Measurements from ENCODE around the gene DOCK11.

The DOCK11 gene

GRCh38 chrX:118551426-118551825 is 55.8 kb downstream of the DOCK11 start:
- in situ Hi-C loops (cut with HindIII; ENCODE audit: low pct_unique_long_range_greater_than_20kb, low sequenced_read_pairs): no loop called here
- no peak for TF ChIP-seq JUND (IDR thresholded peaks at IDR 0.05; ENCODE audit: low read depth)

GRCh38 chrX:118552121-118552900 is 56.7 kb downstream of the DOCK11 start:
- no peak for TF ChIP-seq JUND (IDR thresholded peaks at IDR 0.05; ENCODE audit: low read depth)

More at GRCh38 chrX:118551426-118551825, 55.8 kb downstream of the DOCK11 start:
- no peak for DNase-seq (ENCODE audit: low read depth in 1 of 2, low spot score in 1 of 2)

GRCh38 chrX:118553042-118553710 is 57.6 kb downstream of the DOCK11 start:
- in situ Hi-C loops (cut with HindIII; ENCODE audit: low pct_unique_long_range_greater_than_20kb, low sequenced_read_pairs): no loop called here
- no peak for DNase-seq (ENCODE audit: low read depth in 1 of 2, low spot score in 1 of 2)
- TF ChIP-seq JUND (IDR thresholded peaks at IDR 0.05; ENCODE audit: low read depth): no peak

More at GRCh38 chrX:118552121-118552900, 56.7 kb downstream of the DOCK11 start:
- DNase-seq (ENCODE audit: low read depth in 1 of 2, low spot score in 1 of 2): no peak
- in situ Hi-C loops (cut with HindIII; ENCODE audit: low pct_unique_long_range_greater_than_20kb, low sequenced_read_pairs): no loop called here

- no peak for TF ChIP-seq JUND (IDR thresholded peaks at IDR 0.05; ENCODE audit: low read depth)
- in situ Hi-C loops (cut with HindIII; ENCODE audit: low pct_unique_long_range_greater_than_20kb, low sequenced_read_pairs): no loop called here
- no peak for DNase-seq (ENCODE audit: low read depth in 1 of 2, low spot score in 1 of 2)
Observed at GRCh38 chrX:118554511-118554910, 58.9 kb downstream of the DOCK11 start.

GRCh38 chrX:118558926-118559325 is 63.3 kb downstream of the DOCK11 start:
- no peak for TF ChIP-seq JUND (IDR thresholded peaks at IDR 0.05; ENCODE audit: low read depth)
- no peak for DNase-seq (ENCODE audit: low read depth in 1 of 2, low spot score in 1 of 2)
- in situ Hi-C loops (cut with HindIII; ENCODE audit: low pct_unique_long_range_greater_than_20kb, low sequenced_read_pairs): no loop called here

GRCh38 chrX:118560489-118560888 is 64.9 kb downstream of the DOCK11 start:
- DNase-seq (ENCODE audit: low read depth in 1 of 2, low spot score in 1 of 2): no peak
- TF ChIP-seq JUND (IDR thresholded peaks at IDR 0.05; ENCODE audit: low read depth): no peak
- in situ Hi-C loops (cut with HindIII; ENCODE audit: low pct_unique_long_range_greater_than_20kb, low sequenced_read_pairs): no loop called here

GRCh38 chrX:118562582-118563164 is 67.1 kb downstream of the DOCK11 start:
- in situ Hi-C loops (cut with HindIII; ENCODE audit: low pct_unique_long_range_greater_than_20kb, low sequenced_read_pairs): no loop called here
- no peak for TF ChIP-seq JUND (IDR thresholded peaks at IDR 0.05; ENCODE audit: low read depth)
- no peak for DNase-seq (ENCODE audit: low read depth in 1 of 2, low spot score in 1 of 2)

GRCh38 chrX:118564498-118564897 is 68.9 kb downstream of the DOCK11 start:
- in situ Hi-C loops (cut with HindIII; ENCODE audit: low pct_unique_long_range_greater_than_20kb, low sequenced_read_pairs): no loop called here
- TF ChIP-seq JUND (IDR thresholded peaks at IDR 0.05; ENCODE audit: low read depth): no peak
- no peak for DNase-seq (ENCODE audit: low read depth in 1 of 2, low spot score in 1 of 2)

- DNase-seq (ENCODE audit: low read depth in 1 of 2, low spot score in 1 of 2): no peak
- no peak for TF ChIP-seq JUND (IDR thresholded peaks at IDR 0.05; ENCODE audit: low read depth)
- in situ Hi-C loops (cut with HindIII; ENCODE audit: low pct_unique_long_range_greater_than_20kb, low sequenced_read_pairs): no loop called here
Observed at GRCh38 chrX:118565853-118566252, 70.2 kb downstream of the DOCK11 start.

GRCh38 chrX:118566359-118566758 is 70.7 kb downstream of the DOCK11 start:
- DNase-seq (ENCODE audit: low read depth in 1 of 2, low spot score in 1 of 2): no peak
- in situ Hi-C loops (cut with HindIII; ENCODE audit: low pct_unique_long_range_greater_than_20kb, low sequenced_read_pairs): no loop called here
- TF ChIP-seq JUND (IDR thresholded peaks at IDR 0.05; ENCODE audit: low read depth): no peak

GRCh38 chrX:118569676-118570075 is 74.1 kb downstream of the DOCK11 start:
- no peak for TF ChIP-seq JUND (IDR thresholded peaks at IDR 0.05; ENCODE audit: low read depth)
- in situ Hi-C loops (cut with HindIII; ENCODE audit: low pct_unique_long_range_greater_than_20kb, low sequenced_read_pairs): no loop called here
- DNase-seq (ENCODE audit: low read depth in 1 of 2, low spot score in 1 of 2): no peak

- no peak for DNase-seq (ENCODE audit: low read depth in 1 of 2, low spot score in 1 of 2)
- TF ChIP-seq JUND (IDR thresholded peaks at IDR 0.05; ENCODE audit: low read depth): no peak
- in situ Hi-C loops (cut with HindIII; ENCODE audit: low pct_unique_long_range_greater_than_20kb, low sequenced_read_pairs): no loop called here
Observed at GRCh38 chrX:118570209-118570608, 74.6 kb downstream of the DOCK11 start.

- no peak for DNase-seq (ENCODE audit: low read depth in 1 of 2, low spot score in 1 of 2)
- no peak for TF ChIP-seq JUND (IDR thresholded peaks at IDR 0.05; ENCODE audit: low read depth)
- in situ Hi-C loops (cut with HindIII; ENCODE audit: low pct_unique_long_range_greater_than_20kb, low sequenced_read_pairs): no loop called here
Observed at GRCh38 chrX:118571836-118572235, 76.2 kb downstream of the DOCK11 start.
